Right renal cortex interstitium (tissue), 3 donors: ENCODE data around the gene SF3A1. TPM values are rescaled to one million over a fixed set of nuclear protein-coding genes. Genes with fewer than 3 reads are reported as not detected.
A peak's percentile ranks its signal among the peaks of the same experiment; 100 is the strongest.

Experiments
- DNase-seq, 3 donors: peaks; one replicate each; pipeline ENCODE4 v3.0.0-alpha.2; 2013; ENCODE audit warnings: low read depth in 3 of 3, low spot score in 2 of 3
- polyA plus RNA-seq, 3 donors: library from polyadenylated mRNA; unstranded; fragments of 120-200 nt; gene quantifications; one replicate each; pipeline ENCODE4 v1.2.1, GENCODE V29; 2013; ENCODE audit not compliant: insufficient read length in 3 of 3

Gene SF3A1
- polyA plus RNA-seq, 3 donors = 114 to 133 (median 131) TPM

GRCh38 chr22:30290342-30291057 is 66.2 kb downstream of the SF3A1 start:
- no peak for DNase-seq

DNA sequence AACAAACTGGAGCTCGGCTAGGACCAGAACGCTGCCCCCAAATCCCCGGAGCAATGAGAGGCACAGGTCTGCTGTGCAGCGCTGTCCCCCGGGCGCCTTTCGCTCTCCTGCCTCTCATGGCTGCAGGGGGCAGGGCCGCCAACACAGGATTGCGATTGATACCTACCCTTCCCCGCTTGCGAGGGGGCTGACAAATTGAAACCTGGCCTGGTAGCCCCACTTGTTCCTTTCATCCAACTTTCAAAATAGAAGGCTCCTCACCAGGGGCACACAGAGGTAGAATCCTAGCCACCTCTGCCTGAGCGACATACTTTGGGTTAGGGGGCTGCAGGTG is 66.7 kb downstream of the SF3A1 start:
- DNase-seq = no peak

- DNase-seq = peak; percentile 85 to 93 (median 93)
Measured at GRCh38 chr22:30289141-30289979, 67.3 kb downstream of the SF3A1 start, which contains the start of gene CASTOR1. Gene CASTOR1, minus strand, starts transcription at chr22:30289505. Its CDS starts 8 bp downstream, at chr22:30289497.

- no peak for DNase-seq
Measured at GRCh38 chr22:30288419-30289140, 68.1 kb downstream of the SF3A1 start.

- peak in 2 of 3 donors; percentile 48 to 65 for DNase-seq
Measured at GRCh38 chr22:30287648-30288418, 68.9 kb downstream of the SF3A1 start.

DNA sequence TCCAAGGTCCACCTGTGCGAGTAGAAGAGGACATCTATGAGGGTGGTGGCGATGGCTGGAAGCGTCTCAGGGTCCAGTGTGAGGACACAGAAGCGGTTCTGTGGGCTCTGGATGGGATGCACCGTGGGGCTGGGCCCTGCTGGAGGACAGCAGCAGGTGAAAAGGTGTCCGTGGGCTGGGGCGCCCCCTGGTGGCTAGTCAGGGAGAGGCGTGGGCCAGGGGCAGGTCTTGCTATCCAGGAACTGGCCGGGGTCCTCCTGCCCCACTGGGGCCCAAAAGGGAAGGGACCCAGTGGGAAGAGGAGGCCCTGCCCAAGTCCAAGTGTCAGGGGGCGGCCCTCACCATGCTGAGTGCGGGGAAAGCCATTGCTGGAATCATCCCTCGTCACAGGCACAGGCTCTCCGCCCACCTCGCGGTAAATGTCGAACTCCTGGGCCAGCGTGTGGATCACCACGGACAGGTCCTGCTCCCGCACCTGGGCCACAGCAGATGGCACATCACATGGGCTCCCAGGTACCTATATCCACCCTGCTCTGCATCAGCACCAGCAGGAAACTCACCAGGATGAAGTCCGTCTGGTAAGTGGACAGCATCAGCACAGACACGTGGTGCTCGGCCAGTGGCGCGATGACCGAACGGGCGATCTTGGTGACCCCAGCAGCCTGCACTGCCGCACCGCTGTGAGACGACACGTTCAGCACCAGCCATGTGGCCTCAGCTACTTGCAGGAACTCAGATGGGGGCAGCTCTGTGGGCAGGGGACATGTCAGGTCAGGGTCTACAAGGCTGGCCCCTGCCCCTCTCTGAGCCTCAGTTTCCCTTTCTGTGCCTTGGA is 69.7 kb downstream of the SF3A1 start:
- DNase-seq = no peak

DNA sequence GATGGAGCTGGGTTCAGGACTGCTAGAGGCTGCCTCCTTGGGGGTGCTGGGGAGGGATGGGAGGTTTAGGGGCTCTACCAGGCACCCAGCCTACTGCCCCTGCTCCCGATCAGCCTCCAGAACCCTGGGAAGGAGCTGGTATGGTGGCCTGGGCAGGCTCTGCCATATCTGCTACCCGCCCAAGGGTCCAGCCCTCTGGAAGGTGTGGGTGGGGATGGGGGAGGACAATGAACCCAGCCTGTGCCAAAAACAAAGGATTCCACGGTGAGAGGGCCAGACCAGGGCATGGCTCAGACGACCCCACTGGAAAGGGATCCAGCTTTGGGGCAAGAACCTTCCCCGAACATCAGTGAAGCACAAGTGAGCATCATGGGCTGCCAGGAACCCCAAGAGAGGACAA is 70.4 kb downstream of the SF3A1 start:
- no peak for DNase-seq

DNA sequence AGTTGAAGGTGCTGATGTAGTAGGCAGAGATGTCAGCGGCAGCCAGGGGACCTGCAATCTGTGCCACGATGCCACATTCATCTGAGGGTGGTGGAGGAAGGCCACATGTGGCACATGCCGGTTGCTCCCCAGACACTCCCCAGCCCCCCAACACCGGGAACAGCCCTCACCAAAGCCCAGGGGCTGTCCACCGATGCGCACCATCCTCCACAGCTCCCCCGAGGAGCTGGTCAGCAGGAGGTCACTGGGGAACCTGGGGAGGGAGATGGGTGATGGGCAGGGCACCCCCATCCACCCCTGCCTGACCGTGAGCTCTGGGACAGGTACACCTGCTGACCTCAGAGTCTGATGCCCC is 70.9 kb downstream of the SF3A1 start:
- DNase-seq = no peak

DNA sequence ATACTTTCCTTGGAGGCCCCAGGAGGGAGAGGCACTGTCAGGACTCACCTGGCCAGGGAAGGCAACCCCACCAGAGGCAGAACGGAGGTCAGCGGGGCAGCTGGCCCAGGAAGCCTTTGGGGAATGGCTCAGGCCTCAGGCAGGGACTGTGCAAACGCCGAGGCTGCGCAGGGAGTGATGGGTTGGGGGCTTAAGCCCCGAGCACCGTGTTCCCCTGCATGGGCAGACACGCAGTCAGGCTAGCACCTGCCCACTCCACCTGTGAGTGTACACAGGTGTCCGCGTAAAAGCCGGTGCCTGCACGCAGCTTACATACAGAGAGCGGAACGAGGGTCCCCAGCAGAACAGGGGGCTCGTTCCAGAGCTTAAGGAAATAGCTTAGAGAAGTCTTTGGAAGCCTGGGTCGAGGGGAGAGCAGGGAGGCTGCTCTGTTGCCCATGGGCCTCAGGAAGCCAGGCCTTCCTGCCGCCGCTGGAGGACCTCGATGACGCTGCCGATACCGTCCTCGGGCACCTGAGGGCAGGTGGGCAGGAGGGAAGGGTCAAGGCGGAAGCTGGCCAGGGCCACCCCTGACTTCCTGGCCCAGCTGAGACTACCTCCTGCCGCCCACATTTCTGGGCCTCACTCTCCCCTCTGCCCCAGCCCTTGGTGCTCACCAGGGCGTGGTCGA is 71.4 kb downstream of the SF3A1 start:
- no peak for DNase-seq

DNA sequence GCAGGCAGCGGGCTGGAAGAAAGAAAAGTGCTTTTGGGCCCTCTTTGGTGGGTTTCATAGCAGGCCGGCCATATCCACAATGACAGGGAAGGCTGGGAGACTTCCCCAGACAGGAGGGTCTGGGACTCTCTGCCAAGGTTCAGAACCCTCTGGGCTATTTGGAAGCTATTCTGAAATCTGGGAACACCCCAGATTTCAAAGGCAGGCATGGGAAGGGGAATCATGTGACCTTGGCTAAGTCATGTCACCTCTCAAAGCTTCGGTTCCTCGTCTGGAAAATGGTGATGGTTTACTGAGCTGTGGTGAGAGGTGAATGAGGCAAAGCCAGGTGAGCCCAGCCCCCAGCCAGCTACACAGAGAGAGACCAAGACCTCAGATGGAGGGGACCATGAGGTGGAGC is 72.0 kb downstream of the SF3A1 start:
- DNase-seq = no peak

DNA sequence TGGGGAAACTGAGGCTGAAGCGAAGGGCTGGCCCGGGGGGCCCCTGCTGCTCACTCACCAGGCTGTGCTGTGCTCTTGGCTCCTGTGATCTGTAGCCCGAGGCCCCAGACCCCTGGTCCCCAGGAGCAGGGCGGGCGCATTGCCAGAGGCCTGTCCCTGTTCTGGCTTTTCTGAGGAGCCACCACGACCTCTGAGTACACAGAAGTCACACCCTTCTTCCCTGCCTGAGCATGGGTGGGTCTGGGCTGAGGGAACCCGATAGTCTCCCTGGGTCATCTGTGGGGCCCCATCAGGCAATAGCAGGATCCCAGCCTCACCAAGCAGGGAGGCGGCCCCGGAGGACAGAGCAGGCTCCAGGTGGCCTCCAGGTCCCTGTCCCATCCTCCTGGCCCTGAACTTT is 72.5 kb downstream of the SF3A1 start:
- no peak for DNase-seq

DNA sequence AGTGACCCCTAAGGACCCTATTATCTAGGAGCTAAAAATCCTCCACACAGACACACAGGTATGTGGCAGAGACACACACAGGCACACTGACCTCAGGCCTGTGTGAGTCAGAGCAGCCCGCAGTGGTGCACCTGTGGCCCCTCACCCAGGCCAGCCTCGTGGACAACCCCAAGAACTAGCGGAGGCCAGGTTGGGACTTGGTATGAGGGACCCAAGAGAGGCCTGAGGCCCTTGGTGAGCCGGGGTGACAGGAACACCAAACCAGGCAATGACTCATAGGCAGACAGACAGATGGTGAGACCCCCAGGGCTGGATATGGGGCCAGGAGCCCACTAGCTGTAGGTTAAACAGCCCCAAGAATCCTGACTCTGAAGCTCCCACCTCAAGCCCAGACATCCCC is 73.4 kb downstream of the SF3A1 start:
- DNase-seq = no peak

DNA sequence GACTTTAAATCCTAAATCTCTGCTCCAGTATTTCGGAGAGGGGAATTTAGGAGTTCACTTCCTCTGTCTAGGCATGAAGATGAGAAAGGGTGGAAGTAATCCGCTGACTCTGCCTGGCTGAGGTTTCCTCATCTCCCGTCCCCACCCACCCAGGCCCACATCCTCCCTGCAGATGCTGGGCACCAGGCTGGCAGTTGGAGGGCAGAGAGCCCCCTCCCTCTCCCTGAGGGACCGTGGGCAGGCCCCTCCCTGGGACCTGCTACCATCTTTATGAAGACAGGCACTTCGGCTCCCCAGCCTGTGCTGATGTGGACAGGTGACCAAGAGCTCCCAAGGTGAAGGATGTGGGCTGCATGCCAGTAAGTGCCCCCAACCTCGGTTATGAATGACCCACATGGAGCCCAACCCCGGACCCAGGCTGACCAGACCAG is 74.1 kb downstream of the SF3A1 start:
- no peak for DNase-seq

Other genes with a start within 250 kb of the SF3A1 start
- gene LIF, start 110.1 kb downstream of the SF3A1 start, polyA plus RNA-seq = 1 to 10 TPM; 1.4 to 1.9 (median 1.5) TPM
- gene OSM, start 90.0 kb downstream of the SF3A1 start, polyA plus RNA-seq = under 1 TPM in 2 of 3 donors, not detected in 1; 0.17 to 0.20 TPM
- 10 to 100 TPM in 1 of 3 donors, 1 to 10 TPM in 2; 8.7 to 10.9 (median 9.1) TPM for gene CASTOR1, start 67.4 kb downstream of the SF3A1 start, polyA plus RNA-seq
- 10 to 100 TPM; 10.7 to 13.2 (median 11.8) TPM for gene TBC1D10A, start 30.0 kb downstream of the SF3A1 start, polyA plus RNA-seq
- gene CCDC157, start 113 bp upstream of the SF3A1 start, polyA plus RNA-seq = 1 to 10 TPM; 4.1 to 5.4 (median 5.4) TPM
- 10 to 100 TPM; 17.2 to 20.5 (median 19.1) TPM for gene RNF215, start 30.5 kb upstream of the SF3A1 start, polyA plus RNA-seq
- gene SEC14L2, start 40.1 kb upstream of the SF3A1 start, polyA plus RNA-seq = 1 to 10 TPM; 4.4 to 5.2 (median 5.0) TPM
- 1 to 10 TPM; 5.1 to 9.4 (median 7.8) TPM for gene MTFP1, start 68.9 kb upstream of the SF3A1 start, polyA plus RNA-seq
- not detected for gene SEC14L3, start 115.1 kb upstream of the SF3A1 start, polyA plus RNA-seq
- under 1 TPM; 0.17 to 0.60 (median 0.50) TPM for gene SEC14L4, start 148.8 kb upstream of the SF3A1 start, polyA plus RNA-seq
- gene SEC14L6, start 189.8 kb upstream of the SF3A1 start, polyA plus RNA-seq = 1 to 10 TPM; 5.3 to 8.6 (median 6.7) TPM
- 10 to 100 TPM; 18.6 to 27.1 (median 19.4) TPM for gene GAL3ST1, start 217.8 kb upstream of the SF3A1 start, polyA plus RNA-seq
- gene PES1, start 235.0 kb upstream of the SF3A1 start, polyA plus RNA-seq = 10 to 100 TPM; 66.2 to 70.3 (median 66.7) TPM